ENCODE measurements around the gene MRGPRD.

DNA sequence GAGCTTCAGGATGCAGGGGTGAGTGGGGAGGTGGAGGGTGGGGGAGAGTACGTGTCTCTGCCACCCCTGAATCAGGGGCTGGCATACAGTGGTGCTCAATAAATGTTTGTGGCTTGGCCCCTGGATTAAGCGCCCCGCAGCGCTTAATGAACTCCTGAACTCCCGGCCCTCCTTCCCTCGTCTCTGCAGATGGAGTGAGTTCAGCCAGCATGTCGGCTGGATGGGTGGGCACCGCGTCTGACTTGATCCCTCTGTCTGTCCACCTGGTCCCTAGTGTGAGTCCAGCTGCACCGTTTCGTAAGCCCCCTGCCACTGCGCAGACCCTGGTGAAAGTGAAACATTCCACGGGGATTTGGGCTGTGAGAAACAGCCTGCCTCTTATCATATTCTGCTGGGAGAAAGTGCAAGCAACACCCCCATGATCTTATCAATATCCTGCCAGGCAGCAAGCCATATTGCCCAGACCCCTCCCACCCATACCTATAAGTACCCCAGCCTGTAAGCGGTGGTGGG lies 12.0 kb upstream of the MRGPRD start:
- TF ChIP-seq, protein P1, sequence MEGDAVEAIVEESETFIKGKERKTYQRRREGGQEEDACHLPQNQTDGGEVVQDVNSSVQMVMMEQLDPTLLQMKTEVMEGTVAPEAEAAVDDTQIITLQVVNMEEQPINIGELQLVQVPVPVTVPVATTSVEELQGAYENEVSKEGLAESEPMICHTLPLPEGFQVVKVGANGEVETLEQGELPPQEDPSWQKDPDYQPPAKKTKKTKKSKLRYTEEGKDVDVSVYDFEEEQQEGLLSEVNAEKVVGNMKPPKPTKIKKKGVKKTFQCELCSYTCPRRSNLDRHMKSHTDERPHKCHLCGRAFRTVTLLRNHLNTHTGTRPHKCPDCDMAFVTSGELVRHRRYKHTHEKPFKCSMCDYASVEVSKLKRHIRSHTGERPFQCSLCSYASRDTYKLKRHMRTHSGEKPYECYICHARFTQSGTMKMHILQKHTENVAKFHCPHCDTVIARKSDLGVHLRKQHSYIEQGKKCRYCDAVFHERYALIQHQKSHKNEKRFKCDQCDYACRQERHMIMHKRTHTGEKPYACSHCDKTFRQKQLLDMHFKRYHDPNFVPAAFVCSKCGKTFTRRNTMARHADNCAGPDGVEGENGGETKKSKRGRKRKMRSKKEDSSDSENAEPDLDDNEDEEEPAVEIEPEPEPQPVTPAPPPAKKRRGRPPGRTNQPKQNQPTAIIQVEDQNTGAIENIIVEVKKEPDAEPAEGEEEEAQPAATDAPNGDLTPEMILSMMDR (IDR thresholded peaks at IDR 0.05), result no peak
- TF ChIP-seq POLR2A (IDR thresholded peaks at IDR 0.05) (no peak), POLR2AphosphoS5 (IDR thresholded peaks at IDR 0.05) (no peak), EP300 (IDR thresholded peaks at IDR 0.05) (no peak)

All from suprapubic skin (tissue), 4 donors.